ENCODE results near the gene ARHGEF35. TPM values are rescaled to one million over a fixed set of nuclear protein-coding genes. Genes with fewer than 3 reads are reported as not detected.
"Not testable (repeated sequence)": the region's sequence is repeated elsewhere in the genome, so short reads cannot be mapped to it uniquely, and the experiment has no call there.

The ARHGEF35 gene
- total RNA-seq, 1 donor from 2014 or later: 0.82 TPM

DNA sequence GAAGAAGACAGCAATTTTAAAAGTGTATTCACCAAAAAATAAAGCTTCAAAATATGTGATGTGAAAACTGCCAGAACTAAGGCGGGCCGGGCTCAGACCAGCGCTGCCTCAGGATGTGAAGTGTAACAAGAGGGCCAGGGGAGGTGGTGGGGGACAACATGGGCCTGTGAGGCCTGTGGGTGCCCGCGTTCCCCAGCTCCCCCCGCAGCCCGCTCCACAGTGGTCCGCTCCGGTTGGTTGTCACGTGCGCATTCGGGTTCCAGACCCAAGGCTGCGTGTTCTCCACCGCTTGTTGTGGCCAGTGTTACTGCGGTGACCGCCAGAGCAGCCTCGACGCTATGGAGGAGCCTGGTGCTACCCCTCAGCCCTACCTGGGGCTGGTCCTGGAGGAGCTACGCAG lies 12.5 kb downstream of the ARHGEF35 start, which contains the start of gene CTAGE4:
Gene CTAGE4 (plus strand): TSS at position 301 of the 400 bp plus-strand sequence. CDS start 38 bp downstream, at position 339.
- DNase-seq (ENCODE audit: low spot score in 2 of 2); FAIRE-seq: not testable (repeated sequence)

DNA sequence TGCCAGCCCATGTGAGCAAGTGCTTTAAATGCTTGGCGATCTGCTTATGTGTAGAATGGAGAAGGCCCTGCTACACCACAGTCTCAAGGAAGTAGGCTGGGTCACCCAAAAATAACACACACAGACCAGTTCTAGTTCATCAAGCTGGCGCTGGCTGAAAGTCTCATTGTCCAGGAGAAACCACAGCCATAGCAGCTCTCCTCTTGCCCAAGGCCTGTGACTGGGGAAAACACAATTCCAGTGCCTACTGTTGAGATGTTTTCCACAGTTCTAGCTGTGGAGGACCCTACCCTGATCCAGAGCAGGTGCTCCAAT lies 16.5 kb downstream of the ARHGEF35 start:
- not testable (repeated sequence) for FAIRE-seq; DNase-seq (ENCODE audit: low spot score in 2 of 2)

- DNase-seq (ENCODE audit: low spot score in 2 of 2); FAIRE-seq: not testable (repeated sequence)
Measured at GRCh38 chr7:144178380-144179164, 17.1 kb downstream of the ARHGEF35 start.

GRCh38 chr7:144174613-144175012 lies 21.0 kb downstream of the ARHGEF35 start:
- no peak for DNase-seq (ENCODE audit: low spot score in 2 of 2)
- FAIRE-seq: no peak

DNA sequence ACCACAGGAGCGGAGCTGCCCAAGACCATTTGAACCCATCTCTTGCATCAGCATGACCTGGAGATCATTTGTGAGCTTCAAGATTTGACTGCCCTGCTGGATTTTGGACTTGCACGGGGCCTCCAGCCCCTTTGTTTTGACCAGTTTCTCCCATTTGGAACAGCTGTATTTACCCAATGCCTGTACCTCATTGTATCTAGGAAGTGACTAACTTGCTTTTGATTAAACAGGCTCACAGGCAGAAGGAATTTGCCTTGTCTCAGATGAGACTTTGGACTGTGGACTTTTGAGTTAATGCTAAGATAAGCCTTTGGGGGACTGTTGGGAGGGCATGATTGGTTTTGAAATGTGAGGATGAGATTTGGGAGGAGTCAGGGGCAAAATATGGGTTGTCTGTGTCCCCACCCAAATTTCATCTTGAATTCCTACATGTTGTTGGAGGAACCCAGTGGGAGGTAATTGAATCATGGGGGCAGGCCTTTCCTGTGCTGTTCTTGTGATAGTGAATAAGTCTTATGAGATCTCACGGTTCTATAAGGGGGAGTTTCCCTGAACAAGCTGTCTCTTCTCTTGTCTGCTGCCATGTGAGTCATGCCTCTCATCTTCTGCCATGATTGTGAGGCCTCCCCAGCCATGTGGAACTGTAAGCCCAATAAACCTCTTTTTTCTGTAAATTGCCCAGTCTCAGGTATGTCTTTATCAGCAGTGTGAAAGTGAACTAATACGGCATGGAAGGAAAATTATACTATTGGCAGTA lies 23.9 kb downstream of the ARHGEF35 start:
- not testable (repeated sequence) for DNase-seq (ENCODE audit: low spot score in 2 of 2); FAIRE-seq

DNA sequence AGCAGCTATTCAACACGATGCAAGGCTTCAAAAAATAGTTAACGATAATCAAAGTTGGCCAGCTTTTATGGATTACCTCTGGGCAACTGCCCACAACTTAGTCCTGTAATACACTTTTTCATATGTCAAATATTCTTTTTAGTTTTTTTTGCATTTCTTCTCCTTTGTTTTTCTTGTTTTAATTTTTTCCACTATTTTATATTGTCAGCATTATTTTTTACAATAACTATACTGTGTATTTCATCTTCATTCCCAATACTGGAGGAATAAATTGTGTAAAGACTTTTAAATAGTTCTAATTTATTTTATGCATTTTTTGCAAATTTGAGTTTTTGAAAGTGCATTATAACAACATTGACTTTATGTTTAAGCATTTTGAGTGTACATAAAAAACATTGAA lies 30.8 kb downstream of the ARHGEF35 start:
- no peak for FAIRE-seq
- DNase-seq (ENCODE audit: low spot score in 2 of 2): no peak

- FAIRE-seq (no peak), DNase-seq (ENCODE audit: low spot score in 2 of 2) (no peak)
Measured at GRCh38 chr7:144158861-144159260, 36.8 kb downstream of the ARHGEF35 start.

DNA sequence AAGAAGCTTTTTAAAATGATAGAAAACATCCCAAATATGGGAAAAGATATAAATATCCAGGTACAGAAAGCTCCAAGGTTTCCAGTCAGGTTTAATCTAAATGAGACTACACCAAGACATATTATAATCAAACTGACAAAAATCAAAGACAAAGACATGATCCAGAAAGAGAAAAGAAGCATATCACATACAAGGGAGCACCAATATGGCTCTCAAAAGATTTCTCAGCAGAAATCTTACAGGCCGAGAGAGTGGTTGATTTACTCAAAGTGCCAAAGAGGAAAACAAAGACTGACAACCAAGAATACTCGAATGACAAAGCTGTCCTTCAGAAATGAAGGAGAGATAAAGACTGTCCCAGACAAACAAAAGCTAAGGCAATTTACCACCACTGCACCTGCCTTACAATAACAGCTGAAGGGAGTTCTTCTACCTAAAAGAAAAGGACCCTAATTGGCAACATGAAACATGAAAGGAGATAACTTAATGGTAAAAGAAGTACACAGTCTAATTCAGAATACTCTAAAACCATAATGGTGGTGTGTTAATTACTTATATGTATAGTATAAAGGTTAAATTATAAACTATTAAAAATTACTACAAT lies 47.3 kb downstream of the ARHGEF35 start:
- no peak for FAIRE-seq
- DNase-seq (ENCODE audit: low spot score in 2 of 2): no peak

DNA sequence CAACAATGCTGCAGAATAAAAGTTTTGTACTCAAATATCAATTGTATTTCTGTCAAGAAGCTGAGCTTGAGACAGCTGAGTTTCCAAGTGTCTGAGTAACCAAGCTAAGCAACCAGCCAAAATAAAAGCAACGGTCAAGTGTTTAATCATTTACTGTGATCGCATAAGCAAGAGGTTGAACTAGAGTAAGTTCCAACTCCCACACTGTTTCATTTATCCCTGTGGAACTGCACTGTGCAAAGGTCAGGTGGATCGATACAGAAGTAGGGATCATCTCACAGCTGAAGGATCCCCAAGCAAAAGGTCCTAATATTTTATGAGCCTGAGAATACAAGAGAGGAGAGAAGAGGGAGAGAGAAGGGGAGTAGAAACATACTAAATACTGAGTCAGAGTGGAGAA lies 51.2 kb downstream of the ARHGEF35 start:
- DNase-seq (ENCODE audit: low spot score in 2 of 2): no peak
- no peak for FAIRE-seq

DNA sequence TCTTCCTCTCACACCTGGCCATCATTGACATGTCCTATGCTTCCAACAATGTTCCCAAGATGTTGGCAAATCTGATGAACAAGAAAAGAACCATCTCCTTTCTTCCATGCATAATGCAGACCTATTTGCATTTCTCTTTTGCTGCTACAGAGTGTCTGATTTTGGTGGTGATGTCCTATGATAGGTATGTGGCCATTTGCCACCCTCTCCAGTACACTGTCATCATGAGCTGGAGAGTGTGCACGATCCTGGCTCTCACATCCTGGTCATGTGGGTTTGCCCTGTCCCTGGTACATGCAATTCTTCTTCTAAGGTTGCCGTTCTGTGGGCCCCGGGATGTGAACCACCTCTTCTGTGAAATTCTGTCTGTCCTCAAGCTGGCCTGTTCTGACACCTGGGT lies 53.4 kb downstream of the ARHGEF35 start:
- no peak for FAIRE-seq
- no peak for DNase-seq (ENCODE audit: low spot score in 2 of 2)

DNA sequence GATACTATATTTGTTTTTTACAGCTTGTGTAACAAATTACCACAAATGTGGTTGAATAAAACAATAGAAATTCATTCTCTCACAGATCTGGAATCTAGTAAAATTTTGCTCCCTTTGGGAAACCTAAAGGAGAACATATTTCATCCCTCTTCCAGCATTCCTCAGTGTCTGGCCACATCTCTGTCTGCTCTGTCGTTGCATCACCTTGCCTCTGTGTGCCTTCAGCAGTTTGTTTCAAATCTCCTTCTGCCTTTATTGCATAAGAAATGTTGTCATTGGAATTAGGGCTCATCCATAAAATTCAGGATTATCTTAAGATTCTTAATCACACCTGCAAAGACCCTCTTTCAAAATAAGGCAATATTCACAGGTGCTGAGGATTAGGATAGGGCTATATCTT lies 58.1 kb downstream of the ARHGEF35 start:
- no peak for DNase-seq (ENCODE audit: low spot score in 2 of 2)
- no peak for FAIRE-seq

Other genes with a start within 250 kb of the ARHGEF35 start
- gene OR2F1, start 241.0 kb downstream of the ARHGEF35 start, total RNA-seq: not detected
- not detected for gene OR6B1, start 195.5 kb downstream of the ARHGEF35 start, total RNA-seq
- gene OR2A5, start 146.9 kb downstream of the ARHGEF35 start, total RNA-seq: not detected
- gene OR2A25, start 126.0 kb downstream of the ARHGEF35 start, total RNA-seq: not detected
- not detected for gene OR2A12, start 109.6 kb downstream of the ARHGEF35 start, total RNA-seq
- not detected for gene OR2A2, start 86.2 kb downstream of the ARHGEF35 start, total RNA-seq
- gene OR2A14, start 72.7 kb downstream of the ARHGEF35 start, total RNA-seq: not detected
- 0.41 TPM for gene CTAGE4, start 12.4 kb downstream of the ARHGEF35 start, total RNA-seq
- gene OR2A42, start 43.8 kb upstream of the ARHGEF35 start, total RNA-seq: under 0.01 TPM
- not detected for gene OR2A7, start 69.0 kb upstream of the ARHGEF35 start, total RNA-seq
- gene CTAGE8, start 73.5 kb upstream of the ARHGEF35 start, total RNA-seq: 0.41 TPM
- not detected for gene OR2A1, start 116.6 kb upstream of the ARHGEF35 start, total RNA-seq
- 0.82 TPM for gene ARHGEF5, start 159.6 kb upstream of the ARHGEF35 start, total RNA-seq
- gene NOBOX, start 207.9 kb upstream of the ARHGEF35 start, total RNA-seq: not detected

Measured in frontal cortex (tissue), 4 donors.